Activated CD4-positive, CD25-positive, alpha-beta regulatory T cell treated with anti-CD3 and anti-CD28 coated beads, Interleukin-2, amount 50 U/mL, for 72 hours (primary cell): ENCODE data around the gene NAA11.

Experiments used
- DNase-seq: peaks from one replicate; pipeline ENCODE4 v3.0.0; 2021

NAA11 gene

GRCh38 chr4:79325864-79326328, at the start of gene NAA11:
Gene NAA11, minus strand, starts transcription at chr4:79326061. Its CDS starts 184 bp downstream, at chr4:79325877.
- no peak for DNase-seq

- no peak for DNase-seq
Measured at GRCh38 chr4:79370026-79370425, 44.2 kb upstream of the NAA11 start.

- DNase-seq: no peak
Measured at GRCh38 chr4:79367096-79367495, 41.2 kb upstream of the NAA11 start.

- no peak for DNase-seq
Measured at GRCh38 chr4:79366422-79366821, 40.6 kb upstream of the NAA11 start.

- DNase-seq: no peak
Measured at GRCh38 chr4:79364061-79364460, 38.2 kb upstream of the NAA11 start.

- no peak for DNase-seq
Measured at GRCh38 chr4:79362626-79363025, 36.8 kb upstream of the NAA11 start.

GRCh38 chr4:79360006-79360405, 34.1 kb upstream of the NAA11 start:
- no peak for DNase-seq

GRCh38 chr4:79358438-79358837, 32.6 kb upstream of the NAA11 start:
- no peak for DNase-seq

- no peak for DNase-seq
Measured at GRCh38 chr4:79357365-79357764, 31.5 kb upstream of the NAA11 start.

- no peak for DNase-seq
Measured at GRCh38 chr4:79353075-79353474, 27.2 kb upstream of the NAA11 start.

GRCh38 chr4:79348405-79348804, 22.5 kb upstream of the NAA11 start:
- DNase-seq: no peak

- DNase-seq: no peak
Measured at GRCh38 chr4:79341893-79342653, 16.2 kb upstream of the NAA11 start.

GRCh38 chr4:79340568-79340967, 14.7 kb upstream of the NAA11 start:
- no peak for DNase-seq

GRCh38 chr4:79338148-79338547, 12.3 kb upstream of the NAA11 start:
- no peak for DNase-seq

GRCh38 chr4:79334783-79335182, 8.9 kb upstream of the NAA11 start:
- DNase-seq: no peak

- no peak for DNase-seq
Measured at GRCh38 chr4:79334341-79334740, 8.5 kb upstream of the NAA11 start.

- no peak for DNase-seq
Measured at GRCh38 chr4:79331126-79331876, 5.4 kb upstream of the NAA11 start.

GRCh38 chr4:79330720-79331119, 4.9 kb upstream of the NAA11 start:
- DNase-seq: no peak

- no peak for DNase-seq
Measured at GRCh38 chr4:79325436-79325835, 425 bp downstream of the NAA11 start.

GRCh38 chr4:79319975-79320374, 5.9 kb downstream of the NAA11 start:
- DNase-seq: no peak

- DNase-seq: no peak
Measured at GRCh38 chr4:79317711-79318110, 8.2 kb downstream of the NAA11 start.

GRCh38 chr4:79315891-79316290, 10.0 kb downstream of the NAA11 start:
- no peak for DNase-seq

- DNase-seq: no peak
Measured at GRCh38 chr4:79311279-79311678, 14.6 kb downstream of the NAA11 start.

GRCh38 chr4:79308971-79309370, 16.9 kb downstream of the NAA11 start:
- DNase-seq: no peak
